ENCODE data around the gene ALOX5AP.

Gene ALOX5AP

DNA sequence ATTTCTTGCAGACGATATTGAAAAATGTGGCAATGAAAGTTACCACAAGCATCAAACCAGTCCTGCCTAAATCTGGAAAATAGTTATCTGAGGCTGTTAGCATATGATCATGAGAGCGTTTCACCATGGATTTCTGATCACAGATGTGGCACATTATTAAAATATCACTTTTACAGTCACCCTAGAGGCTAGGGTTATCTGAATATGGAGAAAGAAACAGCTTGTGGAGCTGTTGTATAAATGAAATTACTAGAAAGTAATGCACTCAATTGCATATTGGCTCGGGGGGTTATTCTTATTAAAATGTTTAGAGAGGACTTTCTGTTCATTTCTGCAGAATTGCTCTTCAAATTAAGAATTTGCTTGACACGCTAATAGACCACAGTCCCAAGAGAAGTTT, 35.6 kb downstream of the ALOX5AP start:
- DNase-seq: no peak

DNA sequence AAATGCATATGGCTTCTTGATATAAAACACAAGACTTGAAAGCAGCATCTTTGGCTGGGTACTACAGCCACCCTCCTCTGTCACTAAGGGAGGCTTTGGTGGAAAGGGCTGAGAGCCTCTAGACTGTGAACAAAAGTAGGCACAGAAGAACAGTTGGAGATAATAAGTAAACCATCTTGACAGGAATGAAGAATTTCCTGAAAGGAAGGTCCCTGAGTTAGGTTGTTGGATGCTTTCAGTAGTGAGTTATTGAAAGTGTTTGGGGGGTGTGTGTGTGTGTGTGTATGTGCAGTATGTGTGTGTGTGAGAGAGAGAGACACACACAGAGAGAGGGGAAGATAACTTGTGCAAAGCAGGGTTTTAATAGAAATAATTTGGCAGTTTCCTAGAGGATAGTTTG, 38.2 kb downstream of the ALOX5AP start:
- no peak for DNase-seq

DNA sequence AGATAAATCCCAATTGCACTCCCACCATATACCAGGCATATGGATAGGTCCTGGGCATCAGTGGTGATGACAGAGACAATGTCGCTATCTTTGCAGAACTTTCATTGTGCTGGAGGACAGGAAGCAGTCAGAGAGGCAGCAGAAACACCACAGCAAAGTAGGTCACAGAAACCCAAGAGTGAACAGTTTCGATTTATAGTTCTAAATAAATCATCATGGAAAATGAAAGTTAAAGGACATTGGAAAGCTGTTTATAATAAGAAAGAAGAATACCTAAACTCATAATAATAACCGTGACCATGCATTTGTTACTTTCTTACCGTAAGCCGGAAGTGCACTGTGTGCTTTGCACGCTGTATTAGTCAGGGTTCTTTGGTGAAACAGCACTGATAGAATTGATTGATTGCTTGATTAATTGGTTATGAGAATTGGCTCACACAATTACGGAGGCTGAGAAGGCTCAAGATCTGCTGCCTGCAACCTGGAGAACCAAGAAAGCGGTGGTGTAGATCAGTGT, 38.9 kb downstream of the ALOX5AP start:
- no peak for DNase-seq

DNA sequence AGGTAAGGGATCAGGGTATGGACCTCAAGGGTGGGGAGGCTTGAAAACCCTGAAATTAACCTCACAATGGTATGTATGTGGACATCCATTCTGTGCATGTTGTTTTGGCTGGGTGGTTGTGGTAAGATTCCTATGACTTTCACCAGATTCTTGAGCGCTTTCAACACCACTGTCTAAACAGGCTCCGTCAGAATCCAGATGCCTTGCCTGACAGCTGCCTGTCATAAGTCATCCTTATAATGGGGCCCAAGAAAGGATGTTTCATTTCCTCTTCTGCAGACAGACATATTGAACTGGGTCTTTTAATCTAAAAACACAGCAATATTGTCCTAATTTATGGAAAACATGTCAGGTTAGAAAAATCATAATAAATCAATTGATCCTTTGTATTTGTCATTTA, 41.3 kb downstream of the ALOX5AP start:
- DNase-seq: no peak

DNA sequence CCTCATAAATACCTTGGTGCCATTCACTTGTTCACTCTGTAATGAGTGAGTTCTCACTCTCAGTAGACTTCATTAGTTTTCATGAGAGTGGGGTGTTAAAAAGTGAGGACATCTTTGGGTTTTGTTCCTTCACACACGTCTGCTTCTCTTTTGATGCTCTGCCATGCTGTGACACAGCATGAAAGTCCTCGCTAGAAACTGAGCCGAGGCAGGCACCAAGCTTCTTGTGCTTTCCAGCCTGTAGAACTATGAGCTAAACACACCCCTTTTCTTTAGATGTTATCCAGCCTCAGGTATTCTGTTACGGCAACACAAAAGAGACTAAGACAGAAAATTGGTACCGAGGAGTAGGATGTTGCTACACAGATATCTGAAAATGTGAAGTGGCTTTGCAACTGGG, 43.7 kb downstream of the ALOX5AP start:
- DNase-seq: no peak

DNA sequence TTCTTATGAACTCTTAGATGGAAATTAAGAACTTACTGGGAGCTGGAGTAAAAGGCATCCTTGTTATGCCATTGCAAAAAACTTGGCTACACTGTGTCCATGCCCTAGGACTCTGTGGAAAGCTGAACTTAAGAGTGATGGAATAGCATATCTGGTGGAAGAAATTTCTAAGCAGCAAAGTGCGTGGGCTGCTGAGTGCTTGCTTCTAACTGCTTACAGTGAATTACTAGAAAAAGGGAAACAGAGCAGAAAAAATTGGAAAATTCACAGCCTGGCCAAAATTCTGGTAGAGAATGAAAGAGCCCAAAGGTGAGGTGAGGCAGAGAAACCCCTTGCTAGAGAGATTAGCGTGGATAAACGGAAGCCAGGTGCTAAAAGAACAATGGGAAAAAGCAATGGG, 44.3 kb downstream of the ALOX5AP start:
- DNase-seq: no peak

DNA sequence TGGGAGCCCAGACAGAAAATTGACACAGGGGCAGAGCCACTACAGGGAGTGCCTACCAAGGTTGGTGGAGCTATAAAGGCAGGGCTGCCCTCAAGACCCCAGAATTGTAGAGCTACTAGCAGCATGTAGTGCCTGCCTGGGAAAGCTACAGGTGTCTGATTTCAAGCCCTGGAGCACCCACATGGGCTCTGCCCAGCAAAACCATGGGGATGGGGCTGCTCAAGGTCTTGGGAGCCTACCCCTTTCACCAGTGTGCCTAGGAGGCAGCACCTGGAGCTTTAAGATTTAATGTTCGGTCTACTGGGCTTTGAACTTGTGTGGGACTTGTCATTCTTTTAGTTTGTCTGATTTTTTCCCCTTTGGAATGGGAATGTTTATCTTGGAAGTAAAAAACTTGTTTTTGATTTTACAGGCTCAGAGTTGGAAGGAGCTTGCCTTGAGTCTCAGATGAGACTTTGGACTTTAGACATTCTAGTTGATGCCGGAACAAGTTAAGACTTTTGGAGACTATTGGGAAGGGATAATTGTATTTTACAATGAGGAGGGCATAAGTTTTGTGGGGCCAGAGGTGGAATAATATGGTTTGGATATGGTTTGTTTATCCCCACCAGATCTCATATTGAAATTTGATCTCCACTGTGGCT, 45.1 kb downstream of the ALOX5AP start:
- no peak for DNase-seq

DNA sequence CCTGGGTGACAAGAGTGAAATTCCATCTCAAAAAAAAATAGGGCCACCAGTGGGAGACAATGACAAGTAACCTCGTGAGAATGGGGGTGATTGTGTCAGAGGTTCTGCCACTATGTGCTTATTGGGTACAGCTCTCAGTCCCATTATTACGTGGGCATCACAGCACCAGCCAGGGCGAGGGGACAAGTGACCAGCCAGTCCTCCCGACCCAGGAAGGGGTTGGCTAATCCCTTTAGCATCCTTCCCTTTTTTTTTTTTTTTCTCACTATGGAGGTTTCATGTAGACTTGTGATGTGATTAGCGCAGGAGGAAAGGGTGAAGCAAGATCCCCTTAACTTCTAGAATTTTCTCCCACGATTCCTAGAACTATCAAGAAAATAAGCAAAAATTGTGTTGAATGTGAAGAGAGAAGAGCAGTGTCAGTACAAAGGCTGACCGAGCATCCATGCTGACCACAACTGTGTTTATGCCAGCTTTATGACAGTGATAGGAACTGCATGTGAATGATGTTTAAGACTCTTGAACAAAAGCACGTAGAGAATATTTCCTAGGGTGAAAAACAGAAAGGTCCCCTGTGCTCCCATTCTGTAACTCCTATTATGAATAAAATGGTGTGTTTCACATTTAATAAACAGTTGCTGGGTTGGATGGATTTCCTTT, 50.0 kb downstream of the ALOX5AP start:
- DNase-seq: no peak

DNA sequence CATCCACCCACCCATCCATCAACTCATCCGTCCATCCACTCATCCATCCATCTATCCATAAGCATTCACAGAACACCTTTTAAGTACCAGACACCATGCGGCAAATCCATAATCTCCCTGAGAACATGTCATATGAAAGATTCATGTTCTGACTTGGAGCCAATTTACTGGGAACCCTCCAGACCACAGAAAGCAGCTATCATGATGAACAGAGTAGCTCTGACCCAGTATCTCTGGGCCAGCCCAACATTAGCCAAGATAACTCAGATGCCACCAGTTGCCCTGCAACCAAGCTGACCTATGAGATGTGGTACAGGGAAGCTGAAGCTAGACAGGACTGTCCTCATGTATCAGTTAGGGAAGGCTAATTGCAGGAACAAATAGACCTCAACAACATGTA, 51.3 kb downstream of the ALOX5AP start:
- no peak for DNase-seq

DNA sequence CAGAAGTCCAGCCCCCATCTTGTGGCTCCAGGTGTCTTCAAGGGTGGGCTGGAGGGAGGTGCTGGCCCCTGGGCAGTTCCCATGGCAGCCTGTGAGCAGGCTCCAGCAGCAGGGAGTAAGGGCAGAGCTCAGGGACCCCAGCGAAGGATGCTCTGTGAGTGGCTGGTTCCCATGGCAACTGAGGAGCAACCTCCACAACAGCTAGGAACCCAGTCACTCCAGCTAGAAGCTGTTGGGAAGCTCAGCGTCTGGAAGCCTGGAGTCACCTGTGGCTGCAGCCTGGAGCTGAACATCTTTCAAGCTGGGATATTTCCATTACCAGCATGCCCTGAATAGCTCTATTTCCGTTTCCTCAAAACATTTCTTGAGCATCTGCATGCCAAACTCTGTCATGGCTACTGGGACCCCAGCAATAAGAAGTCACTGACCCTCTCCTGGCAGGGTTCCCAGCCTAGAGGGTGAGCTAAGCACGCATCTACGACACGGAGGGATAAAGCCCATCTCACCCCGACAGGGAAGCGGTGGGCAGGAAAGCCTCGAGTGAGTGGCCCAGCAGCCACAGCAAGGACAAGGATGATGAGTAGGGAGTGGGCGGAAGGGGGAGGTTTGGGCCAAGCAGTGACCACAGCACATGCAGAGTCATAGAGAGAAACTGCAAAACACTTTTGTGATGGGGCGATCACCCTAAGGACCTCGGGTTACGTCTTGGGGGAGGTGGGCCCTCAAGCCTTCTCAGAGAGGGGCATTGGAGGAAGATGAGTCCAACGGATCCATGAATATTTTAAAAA, 52.6 kb downstream of the ALOX5AP start:
- DNase-seq: no peak

DNA sequence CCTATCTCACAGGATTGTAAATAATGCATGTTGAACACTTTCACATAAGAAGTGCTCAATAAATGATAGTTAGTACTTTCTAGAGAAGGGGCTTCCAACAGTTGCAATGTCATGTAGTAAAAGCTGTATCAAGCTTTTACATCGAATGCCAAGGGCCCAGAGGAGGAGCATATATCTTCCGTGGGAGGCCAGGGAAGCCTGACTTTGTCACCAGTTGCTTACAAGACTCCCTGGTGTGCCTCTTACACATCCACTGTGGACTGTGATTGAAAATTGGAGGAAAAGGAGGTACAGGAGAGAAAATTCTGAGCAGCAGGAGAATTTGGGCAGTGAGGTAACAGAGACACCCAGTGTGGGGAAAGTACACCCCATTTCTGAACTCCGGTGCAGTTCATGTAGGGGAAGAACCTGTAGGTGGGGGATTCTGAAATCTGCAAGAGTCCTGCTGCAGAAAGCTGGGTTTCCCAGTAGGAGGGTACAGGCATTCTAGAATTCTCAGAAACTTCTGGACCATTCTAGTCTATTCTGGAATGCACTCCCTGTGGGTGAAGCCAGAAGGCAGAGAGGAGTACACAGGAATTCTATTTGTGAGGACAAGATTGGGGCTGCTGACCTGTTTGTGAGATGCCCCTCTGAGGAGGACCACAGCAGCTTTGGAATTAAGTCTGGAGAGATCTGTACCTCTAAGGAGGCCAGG, 54.0 kb downstream of the ALOX5AP start:
- DNase-seq: no peak

DNA sequence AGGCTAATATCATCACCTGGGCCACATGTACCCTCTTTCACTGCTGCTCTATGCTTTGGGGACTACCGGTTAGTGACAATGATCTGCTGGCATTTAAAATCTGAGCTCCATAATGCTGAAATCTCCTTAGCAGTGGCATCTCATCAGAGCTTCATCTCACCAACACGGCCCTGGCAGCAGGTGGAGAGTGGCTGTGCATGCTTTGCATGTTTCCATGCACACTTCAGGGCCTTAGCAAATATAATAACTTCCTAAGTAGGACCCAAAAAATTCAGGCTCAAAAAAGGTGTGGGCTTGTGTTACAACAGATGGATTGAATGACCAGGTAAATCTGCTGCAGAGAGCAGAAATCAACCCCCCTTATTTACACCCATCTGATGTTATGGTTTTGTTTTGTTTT, 55.2 kb downstream of the ALOX5AP start:
- DNase-seq: no peak

DNA sequence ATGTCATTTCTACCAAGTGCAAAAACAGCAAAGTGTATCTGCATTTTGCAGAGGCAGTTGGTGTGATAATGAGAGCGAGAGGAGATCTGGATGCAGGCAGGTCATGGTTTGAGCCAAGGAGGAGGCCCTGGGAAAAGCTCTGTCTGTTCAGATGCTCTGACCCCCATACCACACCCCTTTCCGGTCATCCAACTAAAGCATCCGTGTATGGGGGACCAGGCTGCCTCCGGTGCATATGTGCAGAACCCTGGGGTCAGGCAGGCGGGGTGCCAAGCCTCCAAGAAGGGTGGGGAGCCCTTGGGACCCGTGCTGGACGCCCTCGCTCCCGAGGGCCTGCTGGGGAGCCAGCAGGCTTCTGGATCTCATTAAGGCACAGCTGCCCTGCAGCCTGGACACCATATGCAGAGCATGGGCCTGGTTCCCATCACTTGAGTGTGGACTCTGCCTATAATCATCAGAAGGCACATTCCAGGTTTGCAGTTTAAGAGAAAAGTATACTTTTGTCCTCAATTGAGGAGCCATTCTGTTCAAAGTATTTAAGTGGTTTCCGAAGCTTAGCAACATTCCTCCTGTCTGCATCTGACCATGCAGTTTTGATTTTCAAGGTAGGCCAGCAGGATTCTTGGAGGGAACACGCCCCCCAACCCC, 56.1 kb downstream of the ALOX5AP start:
- DNase-seq: no peak

DNA sequence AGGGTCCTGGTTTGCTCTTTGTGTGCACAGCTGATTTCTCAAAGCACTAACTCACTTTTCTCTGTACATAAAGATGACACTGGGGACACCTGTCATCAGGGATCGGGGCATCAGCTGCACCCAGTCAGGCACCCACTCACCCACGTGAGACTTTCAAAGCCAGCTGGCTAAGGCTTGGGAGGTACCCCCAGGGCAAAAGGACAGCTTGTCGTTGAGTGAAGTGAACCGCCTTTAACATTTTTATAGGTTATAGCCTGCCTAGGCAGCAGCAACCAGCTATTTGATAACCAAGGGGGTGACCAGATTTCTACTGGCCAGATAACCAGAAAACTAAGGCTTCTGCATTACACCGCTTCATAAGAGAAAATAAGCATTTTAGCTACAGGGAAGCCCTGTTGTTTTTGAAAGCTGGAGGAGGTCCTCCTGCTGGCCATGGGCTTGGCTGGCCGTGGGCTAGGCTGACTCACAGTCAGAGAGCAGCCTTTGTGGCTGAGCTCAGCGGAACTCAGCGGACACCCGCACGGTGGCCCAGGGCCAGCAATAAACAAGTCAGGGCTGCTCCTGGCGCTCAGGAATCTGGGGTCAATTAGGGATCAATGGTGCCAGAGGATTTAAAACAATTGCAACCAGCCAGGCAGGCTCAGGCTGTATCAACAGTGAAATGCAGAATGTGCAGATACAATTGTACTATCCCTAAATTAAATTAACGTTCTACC, 57.1 kb downstream of the ALOX5AP start:
- DNase-seq: peak; percentile 65

DNA sequence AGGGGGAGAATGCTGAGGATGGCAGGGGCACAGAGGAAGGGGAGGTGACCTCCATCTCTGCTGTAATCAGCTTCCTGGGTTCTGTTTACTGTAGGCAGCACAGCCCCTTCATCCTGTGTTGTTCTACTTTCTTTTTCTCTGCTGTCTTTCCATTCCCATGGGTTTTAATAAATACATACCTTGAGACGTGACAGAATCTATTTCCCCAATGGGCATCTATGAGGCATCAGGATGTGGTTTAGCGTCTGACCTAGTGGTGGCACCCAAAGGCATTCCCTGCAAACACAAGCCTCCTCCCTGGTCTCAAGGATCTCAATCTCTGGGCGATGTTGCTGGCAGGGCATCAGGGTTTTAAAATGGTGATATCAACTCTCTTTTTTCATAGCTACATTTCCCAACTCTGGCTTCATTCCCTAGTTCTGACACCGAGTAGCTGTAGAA, 60.8 kb downstream of the ALOX5AP start:
- DNase-seq: no peak

DNA sequence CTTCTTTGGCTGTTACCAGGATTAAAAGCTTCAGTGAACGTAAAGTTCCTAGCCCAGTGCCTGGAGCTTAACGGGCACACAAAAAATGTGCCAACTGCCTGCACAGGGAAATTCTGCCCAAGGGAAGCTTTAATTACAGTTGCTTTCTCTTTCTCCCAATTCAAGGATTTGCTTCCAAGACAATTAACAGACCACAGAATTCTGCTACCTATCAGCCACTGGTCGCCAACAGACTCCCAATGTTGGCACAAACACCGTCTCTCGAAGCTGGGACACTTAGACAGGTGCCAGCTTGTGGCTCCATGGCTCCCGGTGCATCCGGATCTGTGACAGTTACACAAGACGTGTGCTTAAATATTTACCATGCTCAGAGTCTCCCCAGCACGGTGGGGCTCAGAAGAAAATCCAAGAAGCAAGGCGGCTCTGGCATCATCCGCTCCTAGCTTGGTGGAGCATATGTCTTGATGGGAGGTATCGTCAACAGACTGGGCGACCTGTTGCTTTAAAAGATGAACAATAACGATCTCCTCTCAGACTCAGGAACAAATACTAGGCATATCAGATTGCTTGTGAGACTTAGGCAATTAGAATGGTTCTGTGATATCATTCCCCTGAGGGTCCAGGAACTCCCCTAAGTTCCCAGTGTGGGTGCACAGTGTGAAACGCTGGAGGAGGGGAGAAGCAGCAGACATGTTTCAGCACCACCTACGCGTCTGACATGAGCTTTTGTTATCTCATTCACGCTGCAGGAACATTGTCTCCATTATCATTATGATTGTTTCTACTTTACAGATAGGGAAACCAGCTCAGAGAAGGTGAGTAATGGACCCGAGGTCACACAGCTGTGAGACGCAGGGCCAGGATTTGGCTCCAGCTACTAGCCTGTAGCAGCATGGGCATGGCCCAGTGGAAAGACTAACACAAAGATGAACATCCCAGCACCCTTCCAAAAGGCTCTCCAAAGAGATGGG, 61.6 kb downstream of the ALOX5AP start:
- no peak for DNase-seq

DNA sequence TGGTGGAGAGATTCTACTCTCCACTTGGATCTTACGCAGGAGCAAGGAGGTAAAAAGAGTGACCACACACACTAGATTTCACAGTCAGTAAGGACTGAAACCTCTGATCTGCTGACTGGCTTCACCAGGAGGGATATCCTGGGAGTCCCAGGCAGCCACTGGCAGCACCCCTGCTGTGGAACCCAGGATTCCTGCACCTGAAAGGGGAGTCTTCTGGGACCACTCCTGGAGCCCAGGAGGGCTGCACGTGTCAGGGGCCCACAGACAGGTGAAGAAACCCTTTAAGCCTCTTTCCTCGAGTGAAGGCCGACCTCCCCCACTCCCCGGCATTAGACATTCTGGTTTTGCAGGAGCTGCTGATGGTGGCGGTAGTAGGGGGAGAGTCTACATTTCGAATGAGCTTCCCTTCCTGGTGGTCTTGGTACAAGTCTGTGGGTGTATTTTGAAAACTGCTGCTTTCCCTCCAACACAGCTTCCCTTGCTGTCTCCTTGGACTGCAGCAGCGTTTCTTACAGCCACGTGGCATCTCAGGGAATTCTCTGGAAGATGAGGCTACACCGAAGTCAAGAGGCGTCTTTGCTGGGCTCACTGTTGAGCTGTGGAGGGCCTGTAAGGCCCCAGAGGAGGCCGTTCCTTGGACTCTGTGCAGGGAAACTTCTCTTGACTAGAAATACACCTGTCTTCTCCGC, 62.6 kb downstream of the ALOX5AP start:
- no peak for DNase-seq

DNA sequence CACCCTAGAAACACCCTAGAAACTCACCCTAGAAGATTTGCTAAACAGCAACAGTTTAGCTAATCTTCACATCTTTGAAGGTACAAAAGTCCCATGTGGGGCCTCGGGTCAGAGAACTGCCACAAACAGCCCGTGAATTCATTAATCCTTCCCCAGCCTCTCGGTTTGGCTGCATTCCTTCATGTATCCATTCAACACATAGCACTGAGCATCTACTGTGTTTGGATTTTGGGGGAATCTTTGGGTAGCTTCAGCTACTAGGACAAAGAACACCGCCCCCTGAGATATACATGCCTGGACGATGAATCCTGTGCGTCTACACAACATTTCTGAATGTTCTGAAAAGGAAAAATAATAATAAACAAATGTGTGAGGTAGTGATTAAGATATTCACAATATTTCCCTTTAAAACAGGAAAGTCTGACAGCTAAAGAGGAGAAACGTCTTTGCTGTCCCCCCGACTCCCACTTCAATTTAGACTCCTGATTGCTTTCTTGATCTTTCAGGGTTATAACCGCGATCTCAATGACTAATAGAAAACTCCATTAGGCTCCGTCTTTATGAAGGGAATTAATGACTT, 63.5 kb downstream of the ALOX5AP start:
- no peak for DNase-seq

DNA sequence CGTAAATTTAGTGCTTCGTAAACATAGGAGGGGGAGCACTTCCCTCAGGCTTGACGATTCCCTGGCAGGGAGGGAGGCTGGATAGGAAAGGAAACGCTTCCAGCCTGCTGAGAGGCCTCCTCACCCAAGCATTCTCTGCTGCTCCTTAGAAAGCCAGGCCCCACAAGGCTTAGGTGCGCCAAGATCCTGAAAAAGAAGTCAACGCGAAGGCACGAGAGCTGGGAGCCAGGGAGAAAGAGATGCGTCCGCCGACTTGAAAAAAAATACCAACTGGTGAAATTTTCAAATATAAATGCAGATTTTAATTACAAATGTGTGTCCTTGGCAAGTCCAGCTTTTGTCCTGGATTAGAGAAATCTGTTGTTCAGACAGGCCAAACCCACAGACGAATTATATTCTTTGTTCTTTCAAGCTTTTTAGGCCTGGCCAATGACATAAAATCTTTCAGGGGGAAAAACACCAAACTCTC, 64.0 kb downstream of the ALOX5AP start:
- DNase-seq: no peak

DNA sequence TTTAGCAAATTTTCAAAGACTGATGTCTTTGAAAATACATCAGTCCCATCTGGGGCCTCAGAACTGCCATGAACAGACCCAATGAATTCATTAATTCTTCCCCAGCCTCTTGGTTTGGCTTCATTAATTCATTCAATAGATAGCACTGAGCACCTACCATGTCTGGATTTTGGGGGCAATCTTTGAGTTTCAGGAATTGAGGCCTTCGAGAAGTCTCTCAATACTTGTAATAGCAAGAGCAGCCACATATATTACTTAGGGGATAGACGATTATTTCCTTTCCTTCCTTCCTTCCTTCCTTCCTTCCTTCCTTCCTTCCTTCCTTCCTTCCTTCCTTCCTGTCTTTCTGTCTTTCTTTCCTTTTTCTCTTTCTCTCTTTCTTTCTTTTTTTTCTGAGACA, 64.8 kb downstream of the ALOX5AP start:
- no peak for DNase-seq
